Caki2 (cell line): ENCODE results near the gene TTLL13. TPM values are rescaled to one million over a fixed set of nuclear protein-coding genes. Genes with fewer than 3 reads are reported as not detected.

Source experiments
- DNase-seq: peaks from one replicate; pipeline ENCODE4 v3.0.0-alpha.2; 2015; ENCODE audit warnings: low read depth
- in situ Hi-C: cut with HindIII; loops from 2 replicates; pipeline ENCODE4 v1.10.0; 2016; ENCODE audit warnings: low sequenced_read_pairs, low pct_unique_long_range_greater_than_20kb, mixed read lengths
- total RNA-seq: library from RNA; depleted of rRNA; stranded (reverse); fragments of >200 nt; shearing (Covaris generic); gene quantifications from 2 replicates; pipeline ENCODE4 v1.2.3, GENCODE V29; 2014; ENCODE audit warnings: low replicate concordance; rRNA removed

Gene TTLL13, protein sequence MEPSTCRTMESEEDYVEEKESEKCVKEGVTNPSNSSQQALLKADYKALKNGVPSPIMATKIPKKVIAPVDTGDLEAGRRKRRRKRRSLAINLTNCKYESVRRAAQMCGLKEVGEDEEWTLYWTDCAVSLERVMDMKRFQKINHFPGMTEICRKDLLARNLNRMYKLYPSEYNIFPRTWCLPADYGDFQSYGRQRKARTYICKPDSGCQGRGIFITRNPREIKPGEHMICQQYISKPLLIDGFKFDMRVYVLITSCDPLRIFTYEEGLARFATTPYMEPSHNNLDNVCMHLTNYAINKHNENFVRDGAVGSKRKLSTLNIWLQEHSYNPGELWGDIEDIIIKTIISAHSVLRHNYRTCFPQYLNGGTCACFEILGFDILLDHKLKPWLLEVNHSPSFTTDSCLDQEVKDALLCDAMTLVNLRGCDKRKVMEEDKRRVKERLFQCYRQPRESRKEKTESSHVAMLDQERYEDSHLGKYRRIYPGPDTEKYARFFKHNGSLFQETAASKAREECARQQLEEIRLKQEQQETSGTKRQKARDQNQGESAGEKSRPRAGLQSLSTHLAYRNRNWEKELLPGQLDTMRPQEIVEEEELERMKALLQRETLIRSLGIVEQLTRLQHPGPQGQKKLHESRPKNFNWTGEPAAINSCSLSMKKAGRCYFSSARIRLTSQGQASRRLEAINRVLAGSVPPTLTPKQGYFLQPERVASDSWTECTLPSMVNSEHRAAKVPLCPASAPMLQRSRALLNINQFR
- 0.07 and 4.3 TPM in 2 replicates for total RNA-seq

DNA sequence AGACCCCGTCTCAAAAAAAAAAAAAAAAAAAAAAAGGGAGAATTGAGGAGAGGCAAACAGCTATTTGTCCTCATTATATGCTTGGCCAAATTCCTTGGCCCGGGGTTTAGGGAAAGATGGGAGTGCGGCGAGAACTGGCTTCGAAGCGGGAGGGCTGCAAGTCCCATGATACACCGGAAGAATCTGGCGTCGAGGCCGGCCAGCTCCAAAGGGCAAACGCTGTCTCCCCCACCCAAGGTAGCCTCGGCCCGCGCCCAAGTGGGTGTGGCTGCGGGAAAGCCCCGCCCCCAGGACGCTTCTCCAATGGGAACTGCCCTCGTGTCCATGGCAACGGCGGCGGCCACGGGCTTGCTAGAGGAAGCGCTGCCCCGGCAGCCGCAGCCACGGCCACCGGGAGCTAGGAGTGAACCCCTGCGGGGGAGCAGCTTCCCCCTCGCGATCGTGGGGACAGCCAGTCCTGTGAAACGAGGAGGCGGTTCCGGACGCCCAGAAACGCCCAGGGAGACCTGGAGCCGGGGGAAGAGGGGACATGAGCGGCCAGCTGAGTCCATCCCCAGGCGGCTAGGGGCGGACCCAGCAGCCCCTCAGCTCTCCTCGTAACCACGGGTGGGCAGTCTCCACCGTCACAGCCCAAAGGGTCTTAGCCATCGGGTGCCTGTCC, at the start of gene TTLL13:
Gene TTLL13, plus strand, starts transcription at position 354 of the 661 bp plus-strand sequence. CDS start 1,075 bp downstream, outside the sequence.
- in situ Hi-C loops = no loop called here
- peak; percentile 91 for DNase-seq

DNA sequence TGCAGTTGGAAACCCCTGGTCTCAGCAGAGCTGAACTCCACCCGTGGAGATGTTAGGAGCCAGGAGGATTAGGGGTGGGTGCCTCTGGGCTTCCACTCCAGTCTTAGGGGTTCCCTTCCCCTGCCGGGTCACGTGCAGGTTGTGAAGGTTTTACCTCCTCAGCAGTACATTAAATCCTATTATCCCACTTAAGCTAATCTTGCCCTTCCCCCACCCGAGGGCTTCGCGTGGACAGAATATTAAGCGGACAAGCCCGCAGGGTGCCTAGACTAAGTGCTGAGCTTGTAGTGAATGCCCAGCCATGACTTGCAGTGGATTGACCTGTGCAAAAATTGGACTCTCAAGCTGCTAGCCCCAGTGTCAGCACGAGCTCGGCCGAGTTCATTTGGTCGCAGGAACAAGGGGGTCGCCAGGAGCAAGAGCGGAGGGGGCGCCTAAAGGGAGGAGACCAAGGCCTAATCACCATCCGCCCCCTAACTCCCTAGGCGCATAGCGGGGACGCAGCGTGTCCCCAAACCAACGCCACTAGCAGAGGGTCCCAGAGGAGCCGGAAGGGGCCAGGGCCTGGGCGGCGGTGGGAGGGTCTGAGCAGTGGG, 48.7 kb upstream of the TTLL13 start:
- in situ Hi-C loops = no loop called here
- DNase-seq = peak; percentile 27

DNA sequence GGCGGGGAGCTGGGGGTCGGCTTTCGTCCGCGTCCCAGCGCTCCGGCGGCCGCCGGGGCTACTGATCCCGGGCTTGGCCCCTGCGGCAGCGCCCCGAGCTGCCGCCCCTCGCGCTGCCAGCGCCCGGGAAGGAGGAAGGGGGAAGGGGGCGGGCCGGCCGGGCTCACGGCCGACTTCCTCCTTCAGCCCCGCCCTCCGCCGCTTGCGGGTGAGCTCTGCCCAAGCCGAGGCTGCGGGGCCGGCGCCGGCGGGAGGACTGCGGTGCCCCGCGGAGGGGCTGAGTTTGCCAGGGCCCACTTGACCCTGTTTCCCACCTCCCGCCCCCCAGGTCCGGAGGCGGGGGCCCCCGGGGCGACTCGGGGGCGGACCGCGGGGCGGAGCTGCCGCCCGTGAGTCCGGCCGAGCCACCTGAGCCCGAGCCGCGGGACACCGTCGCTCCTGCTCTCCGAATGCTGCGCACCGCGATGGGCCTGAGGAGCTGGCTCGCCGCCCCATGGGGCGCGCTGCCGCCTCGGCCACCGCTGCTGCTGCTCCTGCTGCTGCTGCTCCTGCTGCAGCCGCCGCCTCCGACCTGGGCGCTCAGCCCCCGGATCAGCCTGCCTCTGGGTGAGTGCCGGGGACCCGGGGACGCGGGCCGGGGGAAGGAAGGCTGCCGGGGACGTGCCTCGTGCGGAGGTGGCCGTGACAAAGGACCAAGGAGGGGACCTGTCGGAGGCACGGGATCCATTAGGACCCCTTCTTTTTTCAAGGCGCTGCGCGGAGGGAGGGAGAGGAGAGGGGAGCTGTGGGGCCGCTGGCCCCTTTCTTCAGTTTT, 48.0 kb upstream of the TTLL13 start, which contains the start of gene SEMA4B:
Gene SEMA4B, plus strand, starts transcription at position 201 of the 814 bp plus-strand sequence. Its CDS starts 249 bp downstream, at position 450.
- in situ Hi-C loops = no loop called here
- peak; percentile 81 for DNase-seq

DNA sequence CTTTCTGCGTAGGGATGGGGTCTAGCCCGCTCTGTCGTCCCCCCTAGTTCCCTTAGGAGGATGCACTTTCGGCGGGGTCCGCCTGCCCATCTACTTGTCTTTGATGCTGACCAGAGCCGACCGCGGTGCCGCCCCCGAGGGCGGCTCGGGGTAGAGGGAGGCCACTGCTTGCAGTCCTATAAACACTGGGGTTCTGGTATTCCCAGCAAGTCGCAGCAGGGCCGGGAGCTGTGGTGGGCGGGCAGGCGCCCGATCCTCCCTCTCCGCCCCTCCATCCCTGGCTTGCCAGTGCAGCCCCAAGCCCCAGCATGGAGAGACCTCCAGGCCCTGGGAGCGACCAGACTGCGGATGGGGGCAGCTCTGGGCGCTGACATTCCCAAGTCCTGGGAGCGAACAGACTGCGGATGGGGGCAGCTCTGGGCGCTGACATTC, 47.4 kb upstream of the TTLL13 start:
- in situ Hi-C loops = no loop called here
- no peak for DNase-seq

DNA sequence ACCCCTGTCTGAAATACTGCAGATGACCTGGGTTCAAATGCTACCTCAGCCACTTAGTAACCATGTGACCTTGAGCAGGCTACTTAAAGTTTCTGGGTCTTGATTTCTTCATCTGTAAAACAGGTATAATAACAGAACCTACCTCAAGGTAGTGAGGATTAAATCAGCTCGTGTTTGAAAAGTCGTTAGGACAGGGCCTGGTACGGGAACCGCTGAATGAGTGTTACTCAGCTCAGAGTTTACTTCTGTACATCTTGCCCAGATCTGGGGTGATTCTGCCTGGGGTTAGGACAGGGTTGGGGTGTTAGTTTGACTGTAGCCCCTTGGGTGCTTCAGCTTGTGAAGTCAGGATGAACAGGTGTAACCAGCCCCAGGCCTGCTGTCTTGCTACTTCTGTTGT, 46.4 kb upstream of the TTLL13 start:
- no peak for DNase-seq
- in situ Hi-C loops = no loop called here

DNA sequence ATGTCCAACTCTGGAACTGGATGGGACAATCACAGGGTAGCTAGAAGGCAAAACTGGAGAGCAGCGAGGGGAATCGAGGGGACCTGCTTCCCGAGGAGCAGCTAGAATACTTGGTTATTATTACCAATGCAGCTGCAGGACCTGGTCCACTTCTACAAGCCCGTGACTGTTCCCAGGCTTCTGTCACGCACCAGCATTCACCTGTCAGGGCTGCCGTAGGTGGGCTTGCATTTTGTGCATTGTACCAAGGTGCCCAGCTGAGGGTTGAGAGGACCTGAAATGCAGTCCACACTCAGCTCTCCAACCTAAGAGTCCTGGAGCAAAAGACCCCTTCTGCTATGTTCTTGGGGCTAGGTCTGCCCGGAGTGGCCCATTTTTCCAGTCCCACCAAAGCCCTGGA, 45.9 kb upstream of the TTLL13 start:
- no peak for DNase-seq
- in situ Hi-C loops = no loop called here

DNA sequence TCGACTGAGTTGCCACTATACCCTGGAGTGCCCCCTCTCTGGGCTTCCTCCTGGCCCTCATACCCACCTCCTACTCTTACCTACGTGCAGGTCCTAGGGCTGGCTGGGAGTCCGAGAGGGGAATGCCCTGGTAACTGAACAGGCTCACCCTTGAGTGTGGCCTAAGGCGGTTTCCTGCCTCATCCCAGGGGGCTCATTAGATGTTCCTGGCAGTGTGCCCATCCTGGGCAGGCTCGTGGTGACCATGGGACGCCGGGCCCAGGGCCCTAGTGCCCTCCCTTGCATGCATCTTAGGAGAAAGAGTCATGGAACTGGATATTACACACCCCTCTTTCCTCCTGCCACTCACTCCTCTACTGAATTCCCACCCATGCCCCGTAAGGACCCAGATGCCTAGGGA, 45.4 kb upstream of the TTLL13 start:
- peak; percentile 74 for DNase-seq
- in situ Hi-C loops = no loop called here

DNA sequence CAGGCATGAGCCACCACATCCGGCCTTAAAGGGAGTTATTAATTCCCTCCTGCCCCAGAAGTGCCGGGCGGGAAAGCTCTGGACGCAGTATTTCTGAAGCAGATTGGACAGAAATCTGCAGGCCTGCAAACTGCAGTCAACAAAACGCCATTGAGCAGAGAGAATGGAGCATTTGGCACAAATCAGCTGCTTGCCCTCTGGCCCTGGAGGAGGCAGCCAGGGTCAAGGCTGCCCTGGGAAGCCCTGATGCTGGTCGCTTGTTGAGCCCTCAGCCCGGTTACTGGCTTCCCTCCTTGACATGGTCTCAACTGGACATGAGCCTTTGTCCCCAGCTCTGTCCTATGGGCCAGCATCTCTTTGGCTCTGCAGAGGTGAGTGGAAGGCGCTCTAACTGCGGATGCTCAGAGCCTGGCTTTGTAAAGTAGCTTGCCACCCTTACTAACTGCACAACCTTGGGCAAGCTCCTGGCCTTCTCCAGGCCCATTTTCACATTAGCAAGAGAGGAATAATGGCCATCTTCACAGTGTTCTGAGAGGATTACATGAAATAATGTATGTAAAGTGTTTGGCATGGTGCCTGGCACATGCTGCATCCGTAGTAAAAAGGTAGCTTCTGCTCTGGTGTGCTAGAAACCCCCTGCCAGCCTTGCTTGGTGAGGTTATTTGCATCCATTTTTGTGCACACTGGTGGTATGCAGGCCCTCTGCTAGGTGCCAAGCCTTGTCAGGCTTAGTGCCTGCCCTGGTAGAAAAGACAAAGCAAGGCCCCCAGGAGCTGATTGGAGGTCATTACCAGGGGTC, 44.1 kb upstream of the TTLL13 start:
- no peak for DNase-seq
- in situ Hi-C loops = no loop called here

DNA sequence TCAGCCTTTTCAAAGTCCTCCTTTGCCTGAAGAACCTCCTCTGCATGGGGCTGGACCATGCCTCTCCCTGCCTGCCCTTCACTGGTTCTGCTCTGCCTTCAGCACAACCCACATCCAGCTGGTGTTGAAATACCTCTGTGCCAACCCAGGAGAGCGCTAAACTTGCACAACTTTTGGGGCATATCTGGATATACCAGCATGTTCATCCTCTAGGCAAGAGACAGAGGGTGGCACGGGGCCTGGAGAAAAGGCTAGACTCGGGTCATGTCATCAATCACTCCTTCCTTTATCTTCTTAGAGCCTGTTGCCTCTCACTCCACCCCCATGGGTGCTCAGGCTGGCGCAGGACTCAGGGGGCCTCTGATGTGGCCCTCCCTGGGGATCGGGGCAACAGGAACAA, 43.5 kb upstream of the TTLL13 start:
- in situ Hi-C loops = no loop called here
- no peak for DNase-seq

DNA sequence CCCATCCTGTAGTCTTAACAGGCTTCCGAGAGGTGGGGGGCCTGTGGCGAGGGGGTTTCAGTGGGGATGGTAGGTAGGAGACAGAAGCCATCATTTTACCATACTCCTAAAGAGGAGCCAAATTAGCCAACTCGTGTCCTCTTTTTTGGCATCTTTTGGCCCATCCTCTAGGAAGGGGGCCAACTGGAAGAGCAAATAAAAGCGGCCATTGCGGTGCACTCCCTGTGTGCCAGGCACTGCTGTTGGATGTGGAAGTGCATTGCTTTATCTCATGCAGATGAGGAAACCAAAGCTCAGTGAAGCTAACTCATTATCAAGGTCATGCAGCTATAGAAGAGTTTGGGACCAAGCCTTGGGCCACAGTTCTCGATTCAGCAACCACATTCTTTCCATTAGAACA, 42.1 kb upstream of the TTLL13 start:
- in situ Hi-C loops = no loop called here
- DNase-seq = no peak

DNA sequence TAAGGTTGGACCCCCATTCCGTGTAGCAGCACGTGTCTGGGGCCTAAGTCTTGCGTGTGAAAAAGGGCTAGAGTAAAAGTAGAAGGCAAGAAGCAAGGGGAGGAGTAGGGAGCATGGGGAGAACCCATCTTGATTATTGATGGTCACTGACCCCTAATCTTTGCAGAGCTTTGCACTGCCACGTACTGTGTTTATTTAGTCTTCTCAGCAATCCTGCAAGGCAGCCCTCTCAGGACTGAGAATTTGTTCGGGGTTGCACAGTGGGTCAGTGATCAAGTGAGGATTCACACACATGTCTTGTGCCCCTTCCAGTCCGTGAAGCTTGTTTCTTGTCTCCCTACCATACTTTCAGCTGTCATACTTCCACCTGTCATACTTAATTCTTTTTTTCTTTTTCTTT, 41.0 kb upstream of the TTLL13 start:
- in situ Hi-C loops = no loop called here
- DNase-seq = no peak

DNA sequence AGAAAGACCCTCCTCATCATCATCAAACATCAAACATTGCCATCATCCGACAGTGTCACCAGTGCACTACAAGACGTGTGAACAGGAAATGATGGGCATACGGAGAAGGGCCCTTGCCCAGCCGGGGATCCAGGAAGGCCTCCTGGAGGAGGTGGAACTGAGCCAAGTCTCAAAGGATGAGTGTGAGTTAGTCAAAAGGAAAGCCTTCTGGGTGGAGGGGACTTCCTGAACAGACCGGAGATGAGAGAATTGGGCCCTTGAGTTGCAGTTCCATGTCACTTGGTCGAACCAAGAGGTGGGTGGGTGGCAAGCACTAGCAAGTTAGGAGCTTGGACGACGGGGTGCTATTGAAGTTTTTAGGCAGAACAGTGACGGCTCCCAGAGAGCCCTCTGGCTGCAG, 39.8 kb upstream of the TTLL13 start:
- no peak for DNase-seq
- in situ Hi-C loops = no loop called here

DNA sequence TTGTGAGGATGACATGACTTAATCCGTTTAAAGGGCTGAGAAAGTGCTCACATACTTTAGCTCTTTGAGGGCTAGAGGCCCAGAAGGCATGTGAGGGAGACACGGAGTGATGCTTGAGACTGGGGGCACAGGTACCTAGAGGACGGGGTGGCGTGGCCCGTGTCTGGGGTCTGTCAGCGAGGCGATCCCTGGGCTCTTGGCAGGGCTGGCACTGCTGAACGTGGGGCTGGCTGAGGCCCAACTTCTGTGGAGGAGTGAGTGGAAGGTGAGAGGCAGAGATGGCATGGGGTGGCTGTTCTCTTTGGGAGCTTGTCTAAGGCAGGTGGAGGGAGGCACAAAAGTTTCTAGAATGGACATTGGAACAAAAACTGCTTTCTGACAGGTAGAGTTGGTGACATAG, 38.8 kb upstream of the TTLL13 start:
- in situ Hi-C loops = no loop called here
- no peak for DNase-seq

DNA sequence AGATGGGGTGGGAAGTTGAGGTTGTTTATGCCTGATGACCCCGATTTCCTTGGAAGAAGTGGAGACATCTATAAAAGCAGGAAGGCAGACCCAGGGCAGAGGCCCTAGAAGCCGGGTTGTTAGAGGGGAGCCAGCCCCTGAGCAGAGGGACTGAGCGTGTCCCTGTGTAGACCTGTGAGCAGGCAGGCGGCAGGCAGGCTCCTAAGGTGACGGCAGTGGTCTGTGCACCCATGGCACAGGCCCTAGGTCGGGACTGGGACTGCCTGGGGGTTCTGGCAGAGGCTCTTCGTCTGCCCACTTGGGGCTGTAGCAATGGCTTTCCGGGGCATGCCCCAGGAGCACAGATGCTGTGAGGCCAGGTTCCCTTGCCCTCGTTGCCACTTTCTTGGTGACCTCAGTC, 38.3 kb upstream of the TTLL13 start:
- in situ Hi-C loops = no loop called here
- no peak for DNase-seq

DNA sequence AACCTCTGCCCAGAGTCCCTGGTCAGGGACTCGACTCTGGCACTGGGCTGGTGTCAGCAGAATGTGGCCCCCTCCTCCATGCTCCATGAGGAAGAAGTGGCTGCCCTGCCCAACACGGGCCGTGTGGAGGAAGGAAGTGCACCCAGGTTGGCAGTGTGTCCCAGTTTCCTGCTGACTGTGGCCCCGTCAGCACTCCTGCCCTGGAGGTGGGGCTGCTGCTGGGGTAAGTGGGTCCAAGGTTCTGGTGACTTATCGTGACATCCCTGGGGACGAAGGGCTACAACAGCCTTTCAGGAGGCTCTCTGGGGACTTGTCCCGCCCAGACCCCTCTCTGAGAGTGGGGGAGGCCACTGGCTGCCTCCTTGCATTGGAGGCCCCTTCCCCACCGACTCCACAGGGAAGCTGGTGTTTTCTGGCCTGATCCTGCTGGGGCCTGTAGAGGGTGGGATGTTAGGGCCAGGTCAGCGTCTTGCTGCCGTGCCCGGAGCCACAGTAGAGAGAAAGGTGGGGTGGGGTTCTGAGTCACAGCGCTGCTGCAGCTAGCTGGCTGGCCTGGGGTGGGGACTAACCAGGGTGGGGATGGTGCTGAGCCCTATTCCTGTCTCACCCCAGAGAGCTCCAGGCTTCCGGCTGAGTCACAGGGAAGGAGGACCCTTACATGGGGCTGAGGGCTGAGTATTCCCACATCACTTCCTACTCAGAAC, 37.8 kb upstream of the TTLL13 start:
- in situ Hi-C loops = no loop called here
- peak; percentile 82 for DNase-seq

DNA sequence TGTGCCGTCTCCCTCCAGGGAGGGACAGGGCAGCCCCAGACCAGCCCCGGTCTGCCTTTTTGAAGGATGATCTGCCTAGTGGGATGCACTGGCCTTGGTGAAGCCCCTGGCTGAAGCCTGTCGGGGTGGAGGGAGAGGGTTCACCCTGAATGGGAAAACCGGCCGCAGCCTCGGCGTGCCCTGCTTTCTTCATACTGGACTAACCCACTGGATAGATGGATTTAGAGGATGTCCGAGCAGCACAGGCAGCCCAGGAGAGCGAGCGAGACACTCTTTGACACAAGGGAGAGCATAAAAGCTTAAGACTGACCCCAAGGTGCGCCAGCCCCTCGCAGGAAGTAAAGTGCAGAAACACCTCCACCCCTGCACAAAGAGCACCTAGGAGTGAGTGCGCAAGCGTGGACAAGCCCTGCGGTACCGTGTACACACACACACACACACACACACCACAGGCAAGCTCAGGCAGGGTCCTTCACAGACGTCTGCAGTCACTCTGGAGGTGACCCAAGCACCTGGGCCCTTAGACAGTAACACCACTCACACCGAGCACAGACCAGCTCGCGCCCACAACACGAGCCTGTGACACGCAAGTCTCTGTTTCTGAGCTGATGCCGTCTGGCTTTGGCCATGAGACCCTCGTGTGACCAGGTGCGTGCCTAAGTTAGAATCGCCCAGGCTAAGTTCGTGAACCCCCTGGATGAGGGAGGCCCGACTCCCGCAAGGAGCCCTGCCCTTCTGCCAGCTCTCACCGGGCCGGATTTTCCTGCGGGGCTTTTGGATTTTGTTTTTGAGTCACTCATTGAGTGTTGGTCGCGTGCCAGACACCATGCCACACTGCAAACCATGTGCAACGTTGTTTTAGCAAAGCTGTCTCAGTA, 36.9 kb upstream of the TTLL13 start:
- in situ Hi-C loops = no loop called here
- DNase-seq = peak; percentile 35
